ENCODE results near the gene NCMAP. TPM values are rescaled to one million over a fixed set of nuclear protein-coding genes. Genes with fewer than 3 reads are reported as not detected.
A peak's percentile ranks its signal among the peaks of the same experiment; 100 is the strongest.

NCMAP gene
- polyA plus RNA-seq, 1 donor (not counting 4 experiments of a cell fraction or from before 2014, with no cell fraction given) = 0.05 TPM

DNA sequence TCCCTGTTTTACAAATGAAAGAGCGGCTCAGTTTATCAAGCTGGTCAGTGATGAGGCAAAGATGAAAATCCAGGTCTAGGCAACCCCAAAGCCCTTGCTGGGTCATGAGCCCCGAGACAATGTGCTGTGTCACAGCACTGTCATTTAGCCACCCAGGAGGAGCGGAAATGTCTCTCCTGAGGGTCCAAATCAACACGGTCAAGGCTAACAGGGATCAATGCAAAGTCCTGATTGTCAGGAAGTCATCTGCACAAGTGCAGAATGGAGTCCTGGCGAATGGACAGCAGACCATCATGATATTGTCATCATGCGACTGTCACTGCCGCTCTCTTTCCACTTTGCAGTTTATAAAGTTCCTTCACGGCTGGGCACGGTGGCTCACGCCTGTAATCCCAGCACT lies 30.2 kb downstream of the NCMAP start:
- no peak for FAIRE-seq
- Histone ChIP-seq H3K27me3 (ENCODE audit: control insufficient read depth, extremely low read depth, insufficient read depth, low read length) (peaks cover 8% of the 10 kb centered on the region), H2AFZ (ENCODE audit: control insufficient read depth, low read length) (no peak overlapping the region), H3K27ac (ENCODE audit: control insufficient read depth, insufficient read depth, low read length) (no peak overlapping the region), H4K20me1 (ENCODE audit: control insufficient read depth, extremely low read depth, insufficient read depth, low read length) (no peaks in the 10 kb centered on the region), H3K36me3 (ENCODE audit: control insufficient read depth in 2 of 2, extremely low read depth in 1 of 2, insufficient read depth in 2 of 2, low read length in 2 of 2) (no peaks in the 10 kb centered on the region), H3K9me1 (ENCODE audit: control insufficient read depth, extremely low read depth, insufficient read depth, low read length) (no peaks in the 10 kb centered on the region), H3K9ac (ENCODE audit: control insufficient read depth, extremely low read depth, insufficient read depth, low read length) (no peak overlapping the region), H3K79me2 (ENCODE audit: control insufficient read depth, insufficient read depth, low read length) (no peaks in the 10 kb centered on the region), H3K4me2 (ENCODE audit: control insufficient read depth, extremely low read depth, insufficient read depth, low read depth, low read length) (no peak overlapping the region), H3K9me3 (ENCODE audit: control insufficient read depth, low read depth, low read length) (no peaks in the 10 kb centered on the region), H3K4me1 (ENCODE audit: control insufficient read depth, extremely low read depth, insufficient read depth, low read length) (no peaks in the 10 kb centered on the region), H3K4me3 (ENCODE audit: control insufficient read depth in 2 of 3, extremely low read depth in 1 of 3, insufficient read depth in 2 of 3, low read depth in 1 of 3, low read length in 3 of 3) (no peak overlapping the region)
- TF ChIP-seq, protein P1, sequence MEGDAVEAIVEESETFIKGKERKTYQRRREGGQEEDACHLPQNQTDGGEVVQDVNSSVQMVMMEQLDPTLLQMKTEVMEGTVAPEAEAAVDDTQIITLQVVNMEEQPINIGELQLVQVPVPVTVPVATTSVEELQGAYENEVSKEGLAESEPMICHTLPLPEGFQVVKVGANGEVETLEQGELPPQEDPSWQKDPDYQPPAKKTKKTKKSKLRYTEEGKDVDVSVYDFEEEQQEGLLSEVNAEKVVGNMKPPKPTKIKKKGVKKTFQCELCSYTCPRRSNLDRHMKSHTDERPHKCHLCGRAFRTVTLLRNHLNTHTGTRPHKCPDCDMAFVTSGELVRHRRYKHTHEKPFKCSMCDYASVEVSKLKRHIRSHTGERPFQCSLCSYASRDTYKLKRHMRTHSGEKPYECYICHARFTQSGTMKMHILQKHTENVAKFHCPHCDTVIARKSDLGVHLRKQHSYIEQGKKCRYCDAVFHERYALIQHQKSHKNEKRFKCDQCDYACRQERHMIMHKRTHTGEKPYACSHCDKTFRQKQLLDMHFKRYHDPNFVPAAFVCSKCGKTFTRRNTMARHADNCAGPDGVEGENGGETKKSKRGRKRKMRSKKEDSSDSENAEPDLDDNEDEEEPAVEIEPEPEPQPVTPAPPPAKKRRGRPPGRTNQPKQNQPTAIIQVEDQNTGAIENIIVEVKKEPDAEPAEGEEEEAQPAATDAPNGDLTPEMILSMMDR (optimal IDR thresholded peaks at IDR 0.05 in 1 of 3, IDR thresholded peaks at IDR 0.05 in 1 of 3, conservative IDR thresholded peaks at IDR 0.05 in 1 of 3; ENCODE audit: extremely low read depth in 1 of 3, insufficient read depth in 2 of 3, low read length in 3 of 3) = no peak
- TF ChIP-seq EZH2 (IDR thresholded peaks at IDR 0.05; ENCODE audit: low read length) = no peak
- dilution Hi-C loops (cut with MboI; ENCODE audit: extremely low pct_ligation_motif_present, low sequenced_read_pairs) = no loop called here
- no peak for DNase-seq (ENCODE audit: low read depth, low spot score)

DNA sequence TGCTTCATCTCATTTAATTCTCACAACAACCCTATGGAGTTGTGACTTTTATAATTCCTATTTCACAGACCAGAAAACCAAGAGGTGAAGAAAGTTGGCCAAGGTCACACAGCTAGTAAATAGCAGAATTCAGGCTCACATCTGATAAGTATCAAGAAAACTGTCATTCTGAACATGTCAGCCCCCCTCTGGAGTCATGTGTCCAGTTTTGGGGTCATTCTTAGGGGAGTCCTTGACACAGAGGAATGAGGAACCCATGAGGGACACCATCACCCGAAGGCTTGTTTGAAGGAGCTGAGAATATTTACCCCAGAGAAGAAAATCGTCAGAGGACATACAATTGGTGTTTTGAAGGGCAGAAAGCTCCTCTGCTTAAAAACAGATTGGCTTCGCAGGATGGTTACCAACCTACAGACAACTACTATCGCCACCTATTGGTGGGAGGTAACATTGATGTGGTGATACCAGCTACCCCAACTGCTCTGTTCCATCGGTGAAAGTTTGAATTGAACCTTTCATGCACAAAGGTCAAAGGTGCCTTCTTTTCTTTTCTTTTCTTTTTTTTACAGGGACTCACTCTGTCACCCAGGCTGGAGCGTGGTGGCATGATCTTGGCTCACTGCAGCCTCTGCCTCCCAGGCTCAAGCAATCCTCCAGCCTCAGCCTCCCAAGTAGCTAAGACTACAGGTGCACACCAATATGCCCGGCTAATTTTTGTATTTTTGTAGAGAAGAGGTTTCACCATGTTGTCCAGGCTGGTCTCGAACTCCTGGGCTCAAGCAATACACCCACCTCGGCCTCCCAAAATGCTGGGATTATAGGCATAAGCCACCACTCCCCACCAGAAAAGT lies 31.3 kb downstream of the NCMAP start:
- TF ChIP-seq, protein P1 (optimal IDR thresholded peaks at IDR 0.05 in 1 of 3, IDR thresholded peaks at IDR 0.05 in 1 of 3, conservative IDR thresholded peaks at IDR 0.05 in 1 of 3; ENCODE audit: extremely low read depth in 1 of 3, insufficient read depth in 2 of 3, low read length in 3 of 3) = peak; percentile 73 to 91 (median 89)
- TF ChIP-seq EZH2 (IDR thresholded peaks at IDR 0.05; ENCODE audit: low read length) = no peak
- no peak for DNase-seq (ENCODE audit: low read depth, low spot score)
- Histone ChIP-seq H3K9ac (ENCODE audit: control insufficient read depth, extremely low read depth, insufficient read depth, low read length) (no peak overlapping the region), H2AFZ (ENCODE audit: control insufficient read depth, low read length) (peak overlapping the region; percentile 53), H3K4me1 (ENCODE audit: control insufficient read depth, extremely low read depth, insufficient read depth, low read length) (peaks cover 5% of the 10 kb centered on the region), H3K27me3 (ENCODE audit: control insufficient read depth, extremely low read depth, insufficient read depth, low read length) (peaks cover 8% of the 10 kb centered on the region), H3K9me1 (ENCODE audit: control insufficient read depth, extremely low read depth, insufficient read depth, low read length) (no peaks in the 10 kb centered on the region), H3K9me3 (ENCODE audit: control insufficient read depth, low read depth, low read length) (no peaks in the 10 kb centered on the region), H3K79me2 (ENCODE audit: control insufficient read depth, insufficient read depth, low read length) (no peaks in the 10 kb centered on the region), H4K20me1 (ENCODE audit: control insufficient read depth, extremely low read depth, insufficient read depth, low read length) (no peaks in the 10 kb centered on the region), H3K4me3 (ENCODE audit: control insufficient read depth in 2 of 3, extremely low read depth in 1 of 3, insufficient read depth in 2 of 3, low read depth in 1 of 3, low read length in 3 of 3) (no peak overlapping the region), H3K27ac (ENCODE audit: control insufficient read depth, insufficient read depth, low read length) (no peak overlapping the region), H3K36me3 (ENCODE audit: control insufficient read depth in 2 of 2, extremely low read depth in 1 of 2, insufficient read depth in 2 of 2, low read length in 2 of 2) (no peaks in the 10 kb centered on the region), H3K4me2 (ENCODE audit: control insufficient read depth, extremely low read depth, insufficient read depth, low read depth, low read length) (peak overlapping the region; percentile 57)
- dilution Hi-C loops (cut with MboI; ENCODE audit: extremely low pct_ligation_motif_present, low sequenced_read_pairs) = no loop called here
- peak; percentile 98 for FAIRE-seq

Data from keratinocyte (primary cell).